ENCODE data around the gene NAA40.

The NAA40 gene

DNA sequence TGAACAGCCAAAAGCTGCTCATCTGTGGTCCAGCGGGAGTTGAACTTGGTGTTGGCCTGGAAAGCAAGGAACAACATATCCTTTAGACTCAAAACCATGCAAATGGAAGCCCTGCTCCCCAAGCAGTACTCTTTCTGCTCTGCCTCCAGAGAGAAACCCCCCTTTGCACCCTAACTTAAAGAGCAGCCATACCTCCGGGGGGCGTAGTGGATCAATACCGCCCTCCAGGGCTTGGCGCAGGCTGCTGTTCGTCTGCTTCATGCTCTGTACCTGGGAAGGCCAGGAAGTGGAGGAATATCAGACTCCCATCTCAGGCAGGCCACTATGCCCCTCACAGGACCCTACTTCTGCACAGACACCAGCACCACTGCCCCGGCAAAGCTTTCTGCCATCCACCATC, 26.1 kb upstream of the NAA40 start:
- DNase-seq (ENCODE audit: low read depth in 1 of 2, low spot score in 1 of 2), result no peak

DNA sequence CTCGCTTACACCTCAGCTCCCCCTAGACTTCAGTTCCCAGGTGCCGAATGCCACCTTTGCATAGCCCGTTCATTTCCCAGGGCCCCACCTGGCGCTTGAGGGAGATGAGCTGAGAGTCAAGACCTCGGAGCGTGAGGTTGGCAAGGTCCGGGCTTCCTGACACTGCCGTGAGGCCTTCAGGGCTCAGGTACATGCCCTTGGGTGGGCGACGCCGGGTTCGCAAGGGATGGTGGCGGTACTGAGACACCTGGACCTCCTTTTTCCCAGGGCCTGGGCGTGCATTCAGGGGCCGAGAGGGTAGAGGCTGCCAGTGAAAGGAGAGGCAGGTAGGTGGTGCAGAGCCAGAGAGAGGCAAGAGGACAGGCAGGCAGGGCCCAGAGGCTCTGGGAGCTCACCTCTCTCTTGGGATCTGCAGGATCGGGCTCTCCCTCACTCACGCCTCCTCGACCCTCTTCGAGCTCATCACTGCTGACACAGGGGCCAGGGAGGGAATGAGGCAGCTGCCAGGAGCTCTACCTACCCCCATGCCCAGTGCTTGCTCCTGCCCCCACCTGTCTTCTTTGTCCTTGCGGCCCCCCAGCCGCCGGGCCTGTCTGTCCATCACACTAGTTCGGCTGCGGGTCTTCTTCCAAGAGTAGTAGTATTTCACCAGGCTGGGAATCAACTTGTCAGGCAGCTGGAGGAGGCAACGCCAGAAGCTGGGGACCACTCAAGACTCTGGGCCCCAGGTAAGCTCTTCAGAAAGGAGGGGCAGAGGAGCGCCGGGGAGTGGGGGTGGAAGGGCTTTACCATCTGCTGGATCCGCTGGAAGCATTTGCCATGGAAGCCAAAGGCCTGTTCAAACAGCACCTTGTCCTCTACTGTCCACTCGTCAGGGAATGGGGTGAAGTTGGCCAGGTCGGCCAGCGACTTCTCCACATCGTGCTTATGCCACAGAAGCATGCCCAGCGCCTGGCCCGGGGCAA, 24.7 kb upstream of the NAA40 start:
- no peak for DNase-seq (ENCODE audit: low read depth in 1 of 2, low spot score in 1 of 2)

DNA sequence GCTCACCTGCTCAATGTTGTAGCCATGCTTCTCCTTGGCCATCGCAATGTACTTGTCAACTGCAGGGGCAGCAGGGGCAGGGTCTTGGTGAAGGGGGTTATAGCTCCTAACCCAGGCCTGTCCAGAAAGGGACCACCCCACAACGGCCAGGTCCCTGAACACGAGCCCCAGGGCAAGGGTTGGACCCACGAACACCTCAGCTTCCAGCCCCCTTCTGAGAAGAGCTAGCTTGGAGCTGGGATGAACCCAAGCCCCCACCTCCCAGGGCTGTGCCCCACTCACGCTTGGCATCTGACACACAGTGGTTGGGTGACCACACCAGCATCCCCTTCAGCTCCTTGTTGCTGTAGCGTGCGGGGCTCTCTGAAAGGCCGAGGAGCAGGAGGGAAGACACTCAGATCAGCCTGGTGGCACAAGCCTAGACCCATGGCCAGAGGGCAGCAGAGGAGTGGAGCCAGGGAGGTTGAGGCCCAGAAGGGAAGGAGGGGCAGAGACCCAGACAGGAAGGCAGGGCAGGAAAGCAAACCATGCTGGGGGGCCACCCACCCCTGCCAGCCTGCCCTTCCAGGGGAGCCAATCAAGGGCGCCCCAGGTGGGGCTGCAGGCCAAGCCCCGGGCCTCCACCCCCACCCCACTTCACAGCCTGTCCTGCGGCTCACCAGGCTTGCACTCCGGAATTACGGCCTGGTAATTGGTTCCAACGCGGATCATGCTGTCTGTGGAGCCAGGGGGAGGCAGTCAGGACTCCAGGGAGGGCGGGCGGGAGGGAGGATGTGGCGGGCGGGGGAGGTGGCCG, 23.7 kb upstream of the NAA40 start:
- DNase-seq (ENCODE audit: low read depth in 1 of 2, low spot score in 1 of 2), result no peak

DNA sequence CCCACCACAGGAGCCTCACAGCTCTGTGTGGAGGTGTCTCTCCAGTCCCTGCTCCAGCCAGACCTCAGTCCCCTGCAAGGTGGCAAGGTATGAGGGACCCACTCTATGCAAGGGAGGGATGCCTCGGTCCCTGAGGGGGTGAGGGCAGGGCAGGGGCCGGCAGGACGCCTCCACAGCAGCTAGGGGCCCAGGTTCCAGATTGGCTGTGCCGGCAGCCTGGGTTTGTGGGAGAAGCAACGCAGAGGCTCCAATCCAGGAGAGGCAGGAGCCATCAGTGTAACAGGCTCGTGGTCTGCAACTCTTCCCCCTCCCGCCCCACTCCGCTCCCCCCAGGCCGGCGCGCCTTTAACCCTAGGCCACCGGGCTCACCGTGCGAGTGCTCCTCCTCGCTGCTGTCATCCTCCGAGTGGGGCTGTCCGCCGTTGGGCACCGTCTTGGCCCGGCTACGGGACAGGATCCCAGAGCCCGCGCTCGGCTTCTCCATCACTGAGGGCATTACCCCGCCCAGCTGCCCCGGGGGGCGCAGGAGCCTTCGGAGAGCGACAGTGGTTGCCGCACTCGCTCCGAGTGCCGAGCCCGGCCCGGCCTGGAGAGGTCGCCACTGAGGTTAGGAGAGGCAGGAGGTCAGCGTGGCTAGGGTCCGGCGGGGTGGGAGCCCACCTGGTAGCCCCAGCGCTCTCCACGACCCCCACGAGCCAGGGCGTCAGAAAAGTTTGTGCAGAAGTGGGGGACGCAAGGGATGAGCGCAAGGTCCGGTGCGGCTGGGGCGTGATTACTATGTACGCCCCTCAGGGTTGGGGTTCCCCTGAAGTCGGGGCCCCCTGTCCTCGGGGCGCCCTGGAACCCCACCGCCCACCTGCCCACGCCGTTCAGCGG, 22.6 kb upstream of the NAA40 start:
- no peak for DNase-seq (ENCODE audit: low read depth in 1 of 2, low spot score in 1 of 2)

DNA sequence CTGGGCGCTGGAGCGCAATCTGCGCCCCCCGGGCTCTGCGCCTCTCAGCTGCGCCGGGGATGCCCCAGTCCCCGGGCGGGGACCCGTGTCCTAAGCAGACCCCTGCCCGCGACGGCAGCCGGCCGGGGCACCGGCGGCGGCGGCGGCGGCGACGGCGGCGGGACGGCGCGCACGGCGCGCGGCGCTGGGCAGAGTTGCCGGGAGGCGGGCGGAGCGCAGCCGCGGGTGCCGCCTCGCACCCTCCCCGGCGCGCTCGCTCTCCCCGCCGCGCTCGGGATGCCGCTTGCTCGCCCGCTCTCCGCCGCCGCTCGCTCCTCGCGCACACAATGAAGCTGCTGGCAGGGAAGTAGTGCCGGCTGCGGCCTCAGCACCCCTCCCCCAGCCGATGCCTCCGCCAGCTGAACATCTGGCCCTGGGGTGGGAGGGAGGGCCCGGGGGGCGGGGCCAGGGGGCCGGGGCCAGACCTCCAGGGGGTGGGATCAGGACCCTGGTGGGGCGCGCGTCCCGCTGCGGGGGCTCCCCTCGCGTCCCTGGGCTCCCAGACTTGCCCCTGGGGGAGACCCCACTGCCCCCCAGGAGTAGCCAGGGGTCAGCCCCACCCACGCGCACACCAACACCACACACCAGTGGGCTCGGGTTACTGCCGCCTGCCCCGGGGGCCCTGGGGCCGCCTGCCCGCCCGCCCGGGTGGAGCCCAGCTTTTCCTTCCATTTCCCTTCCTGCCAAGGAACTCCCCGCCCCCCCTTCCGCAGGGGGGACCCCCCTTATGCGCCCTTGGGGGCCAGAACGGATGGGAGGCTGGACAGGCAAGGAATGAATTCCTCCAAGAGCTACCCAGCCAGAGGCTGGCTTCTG, 21.7 kb upstream of the NAA40 start, which contains the start of gene RCOR2:
Gene RCOR2, minus strand, starts transcription at position 328 of the 855 bp plus-strand sequence. CDS start 708 bp downstream, outside the sequence.
- peak in 1 of 2 donors; percentile 37 for DNase-seq (ENCODE audit: low read depth in 1 of 2, low spot score in 1 of 2)

DNA sequence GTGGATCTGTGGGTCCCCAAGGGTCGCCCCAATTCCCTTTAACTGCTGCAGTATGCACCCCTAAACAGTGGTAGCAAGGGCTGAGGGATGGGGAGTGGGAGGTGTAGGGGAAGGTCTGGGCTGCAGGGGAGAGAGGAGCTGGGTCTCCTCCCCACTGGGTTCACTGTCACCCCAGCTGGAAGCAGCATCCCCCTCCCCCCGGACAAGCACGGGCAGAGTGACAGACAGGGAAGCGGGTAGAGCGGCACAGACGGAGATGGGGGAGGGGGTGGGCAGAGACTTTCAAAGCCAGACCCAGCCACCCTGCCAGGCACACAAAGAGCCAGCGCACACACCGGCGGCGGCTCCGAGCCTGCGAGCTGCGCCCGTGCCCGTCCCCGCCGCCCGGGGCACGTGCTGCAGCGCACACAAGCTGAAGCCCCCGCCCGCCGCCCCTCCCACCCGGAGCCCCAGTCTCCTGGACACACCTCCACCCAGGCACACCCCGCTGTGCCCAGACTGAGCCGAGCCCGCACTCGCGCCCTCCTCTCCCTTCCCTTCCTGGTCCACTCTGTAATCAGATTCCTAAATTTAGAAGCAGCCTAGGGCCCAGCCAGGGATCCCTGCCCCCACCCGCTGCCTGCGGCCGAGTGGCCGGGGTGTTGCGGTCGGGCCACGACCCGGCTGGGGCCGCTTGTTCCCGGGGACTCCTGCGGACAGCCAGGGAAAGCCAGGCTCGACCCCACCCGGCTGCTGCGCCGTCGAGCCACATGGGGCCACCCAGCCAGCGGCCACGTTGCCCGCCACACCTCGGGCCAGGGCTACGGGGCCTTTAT, 20.9 kb upstream of the NAA40 start:
- DNase-seq (ENCODE audit: low read depth in 1 of 2, low spot score in 1 of 2), result no peak

DNA sequence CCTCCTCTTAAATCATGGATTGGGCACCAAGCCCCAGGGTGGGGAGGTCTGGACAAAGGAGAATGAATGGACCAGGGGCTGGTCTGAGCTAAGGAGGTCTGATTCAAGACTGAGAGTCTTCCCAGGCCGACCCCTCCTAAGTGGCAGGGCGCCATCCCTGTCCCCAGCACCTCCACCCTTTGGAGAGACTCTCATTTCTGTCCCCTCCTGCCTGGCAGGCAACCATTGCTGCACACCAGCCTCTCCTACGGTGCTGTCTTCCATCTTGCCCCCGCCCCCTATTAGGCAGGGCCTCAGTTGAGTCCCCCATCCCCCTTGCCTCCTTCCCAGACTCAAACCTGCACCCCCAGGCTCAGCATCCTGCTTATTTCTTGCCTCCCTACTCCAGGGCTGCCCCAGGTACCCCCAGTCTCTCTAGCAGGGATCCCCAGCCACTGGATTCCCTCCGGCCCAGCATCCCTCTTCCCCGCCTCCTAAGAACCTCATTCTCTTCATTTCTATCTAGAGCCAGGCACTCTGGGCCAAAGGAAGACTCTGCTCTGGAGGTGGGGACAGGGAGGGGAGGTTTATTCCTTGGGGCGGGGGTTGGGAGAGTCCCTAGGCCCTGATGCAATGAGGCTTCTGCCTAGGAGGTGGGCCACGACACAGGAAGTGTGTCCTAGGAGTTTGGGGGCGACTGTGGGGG, 20.2 kb upstream of the NAA40 start:
- no peak for DNase-seq (ENCODE audit: low read depth in 1 of 2, low spot score in 1 of 2)

DNA sequence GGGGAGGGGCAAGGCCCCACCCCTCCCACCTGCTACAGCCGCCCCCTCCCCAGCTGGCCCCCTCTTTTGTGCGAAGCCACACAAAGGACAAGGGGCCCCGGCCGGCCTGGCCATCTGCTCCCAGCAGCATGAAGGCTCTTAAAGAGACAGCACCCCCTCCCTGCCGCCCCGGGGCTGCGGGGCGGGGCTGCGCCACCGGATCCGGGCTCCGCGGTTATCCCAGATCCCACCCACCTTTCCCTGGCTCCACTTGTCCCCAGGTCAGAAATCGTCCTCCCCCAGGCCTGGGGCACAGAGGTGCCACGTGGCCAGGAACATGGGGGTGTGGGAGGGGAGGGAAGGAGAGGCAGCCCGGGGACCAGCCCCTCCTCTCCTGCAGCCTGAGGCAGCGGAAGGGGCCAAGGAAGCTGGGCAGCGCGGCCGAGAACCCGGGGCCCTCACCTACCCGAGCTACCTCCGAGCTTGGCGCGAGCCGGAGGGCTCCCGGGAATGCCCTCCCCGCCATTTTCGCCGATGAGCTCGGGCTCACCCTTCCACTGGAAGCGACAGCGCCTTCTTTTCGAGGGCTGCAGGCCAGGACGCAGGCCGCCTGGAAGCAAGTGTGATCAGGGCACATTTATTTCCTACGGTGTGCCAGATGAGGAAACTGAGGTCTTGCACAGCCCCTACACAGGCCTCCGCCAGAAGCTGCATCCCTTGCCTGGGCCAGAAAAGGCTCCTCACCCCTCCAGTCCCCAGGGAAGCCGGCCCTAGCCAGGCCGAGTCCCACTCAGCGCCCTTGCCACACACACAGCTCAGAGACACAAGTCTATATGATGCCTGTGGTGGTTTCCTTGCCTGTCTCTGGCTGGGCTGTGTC, 19.3 kb upstream of the NAA40 start:
- DNase-seq (ENCODE audit: low read depth in 1 of 2, low spot score in 1 of 2), result no peak

DNA sequence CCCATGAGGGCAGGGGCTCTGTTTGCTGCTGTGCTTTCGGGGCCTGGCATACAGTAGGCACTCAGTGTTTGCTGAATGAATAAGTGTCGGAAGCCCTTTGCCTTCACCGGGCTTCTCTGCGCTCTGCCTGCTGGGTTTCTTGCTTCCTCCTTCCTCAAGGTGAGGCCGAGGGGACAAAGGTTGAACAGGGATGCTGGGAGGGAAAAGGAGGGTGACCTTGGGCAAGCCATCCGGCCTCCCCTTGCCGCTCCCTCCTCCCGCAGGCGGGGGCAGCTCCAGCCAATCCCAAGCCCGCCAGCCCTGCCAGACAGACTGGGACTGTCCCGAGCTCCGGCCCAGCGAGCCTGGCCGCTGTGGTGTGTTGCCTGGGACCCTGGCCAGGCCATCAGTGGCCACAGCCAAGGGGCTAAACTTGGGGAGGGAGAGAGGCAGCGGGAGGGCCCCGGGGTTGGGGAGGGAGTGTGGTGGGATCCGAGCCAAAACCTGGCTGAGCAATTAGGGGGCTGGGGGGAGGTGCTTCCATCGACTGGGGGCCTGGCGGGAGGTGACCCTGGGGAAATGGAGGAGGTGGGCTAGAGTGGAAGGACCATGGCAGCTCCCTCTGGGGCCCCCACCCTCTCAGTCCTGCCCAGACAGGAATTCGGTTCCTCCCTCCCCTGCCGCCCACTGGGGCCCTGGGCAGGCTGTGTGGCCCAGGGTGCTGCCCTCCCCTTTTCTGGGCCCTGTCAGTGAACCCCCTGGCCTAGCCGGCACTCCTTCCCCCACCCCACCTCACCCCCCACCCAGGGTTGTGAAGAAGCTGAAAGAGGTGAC, 18.5 kb upstream of the NAA40 start:
- DNase-seq (ENCODE audit: low read depth in 1 of 2, low spot score in 1 of 2), result no peak

DNA sequence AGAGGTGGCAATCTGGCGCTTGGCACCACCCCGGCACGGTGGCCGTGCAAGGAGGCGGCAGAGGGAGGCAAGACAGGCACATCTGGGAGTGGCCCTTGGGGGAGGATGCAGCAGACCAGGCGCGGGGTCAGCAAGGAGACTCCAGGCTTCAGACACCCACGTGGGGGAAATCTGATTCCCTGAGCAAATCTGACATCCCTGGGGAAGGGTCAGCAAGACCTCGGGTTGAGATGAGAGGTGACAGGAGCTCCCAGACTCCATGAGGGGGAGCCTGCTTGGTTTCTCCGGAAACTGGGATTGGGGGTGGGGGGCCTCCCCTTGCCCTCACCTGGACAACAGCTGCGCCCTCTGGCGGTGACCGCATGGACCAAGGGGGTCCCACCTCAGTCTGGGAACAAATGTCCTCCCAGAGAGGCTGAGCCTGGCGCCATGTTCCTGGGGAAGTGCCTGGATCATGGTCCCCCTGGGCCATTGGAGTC, 17.8 kb upstream of the NAA40 start:
- DNase-seq (ENCODE audit: low read depth in 1 of 2, low spot score in 1 of 2), result no peak

DNA sequence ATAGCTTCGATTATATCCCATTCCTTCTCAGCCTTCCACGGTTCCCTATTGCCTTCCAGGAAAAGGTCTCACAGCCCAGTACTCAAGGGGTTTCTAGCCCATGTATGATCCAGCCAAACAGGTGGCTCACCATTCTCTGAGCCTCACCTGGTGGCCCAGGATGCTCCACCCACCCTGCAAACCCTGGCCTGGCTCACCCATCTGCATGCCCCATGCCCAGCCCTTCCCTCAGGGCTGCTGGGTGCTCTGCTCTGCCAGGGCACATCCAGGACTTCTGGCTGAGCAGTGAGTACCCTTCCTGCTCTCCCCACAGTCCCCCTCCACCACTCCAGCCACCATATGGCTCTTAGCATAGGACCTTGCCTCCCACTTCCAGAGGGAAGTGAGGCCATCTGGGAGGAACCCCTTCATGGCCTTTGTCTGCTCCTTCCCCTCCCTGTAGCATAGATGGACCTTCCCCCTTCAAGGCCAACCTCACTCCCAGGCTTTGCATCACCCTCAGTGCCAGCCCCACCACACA, 16.1 kb upstream of the NAA40 start:
- DNase-seq (ENCODE audit: low read depth in 1 of 2, low spot score in 1 of 2), result no peak

DNA sequence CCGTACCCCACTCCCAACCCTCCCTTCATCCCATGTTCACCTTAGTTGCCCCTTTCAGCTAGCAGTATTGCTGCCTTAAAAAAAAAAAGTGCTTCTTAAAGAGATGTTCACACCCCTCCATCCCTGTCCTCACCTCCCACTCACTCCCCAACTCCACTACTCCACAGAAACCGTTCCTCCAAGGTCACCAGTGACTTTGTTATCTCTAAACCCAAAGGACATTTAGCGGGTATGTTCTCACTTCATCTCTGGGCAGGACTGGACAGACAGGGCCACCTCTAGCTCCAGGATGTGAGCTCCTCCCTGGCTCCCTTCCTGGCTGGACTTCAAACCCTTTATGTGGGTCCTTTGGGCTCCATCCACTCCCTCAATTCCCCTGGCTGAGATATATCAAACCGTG, 15.5 kb upstream of the NAA40 start:
- DNase-seq (ENCODE audit: low read depth in 1 of 2, low spot score in 1 of 2), result no peak

DNA sequence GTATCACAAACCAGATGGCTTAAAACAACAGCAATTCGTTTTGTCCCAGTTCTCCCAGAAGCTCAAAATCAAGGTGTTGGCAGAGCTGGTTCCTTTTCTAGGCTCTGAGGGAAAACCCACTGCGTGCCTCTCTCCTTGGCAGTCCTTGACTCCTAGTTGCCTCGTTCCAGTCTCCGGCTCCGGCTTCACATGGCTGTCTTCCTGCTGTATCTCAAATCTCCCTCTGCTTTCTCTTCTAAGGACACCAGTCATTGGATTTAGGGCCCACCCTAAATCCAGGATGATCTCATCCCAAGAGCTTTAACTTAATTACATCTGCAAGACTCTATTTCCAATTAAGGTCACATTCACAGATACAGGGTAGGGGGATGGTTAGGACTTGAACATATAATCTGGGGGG, 9.2 kb upstream of the NAA40 start:
- no peak for DNase-seq (ENCODE audit: low read depth in 1 of 2, low spot score in 1 of 2)

DNA sequence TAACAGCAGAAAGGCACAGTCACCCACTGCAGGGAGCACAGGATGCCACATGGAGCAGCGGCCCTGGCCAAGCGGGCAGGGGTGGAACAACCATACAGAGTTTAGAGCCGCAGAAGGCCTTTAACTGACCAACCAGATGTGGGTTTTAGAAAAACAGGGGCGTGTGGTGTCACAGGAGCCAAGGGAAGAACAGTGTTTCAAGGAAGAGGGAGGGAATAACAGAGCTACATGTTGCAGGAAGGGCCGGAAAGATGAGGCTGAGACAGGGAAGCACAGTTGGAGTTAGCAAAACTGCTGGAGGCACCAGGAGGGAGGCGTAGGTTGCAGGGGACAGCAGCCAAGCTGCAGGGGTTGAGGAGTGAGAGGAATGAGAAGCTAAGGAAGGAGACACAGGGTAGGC, 7.8 kb upstream of the NAA40 start:
- no peak for DNase-seq (ENCODE audit: low read depth in 1 of 2, low spot score in 1 of 2)

DNA sequence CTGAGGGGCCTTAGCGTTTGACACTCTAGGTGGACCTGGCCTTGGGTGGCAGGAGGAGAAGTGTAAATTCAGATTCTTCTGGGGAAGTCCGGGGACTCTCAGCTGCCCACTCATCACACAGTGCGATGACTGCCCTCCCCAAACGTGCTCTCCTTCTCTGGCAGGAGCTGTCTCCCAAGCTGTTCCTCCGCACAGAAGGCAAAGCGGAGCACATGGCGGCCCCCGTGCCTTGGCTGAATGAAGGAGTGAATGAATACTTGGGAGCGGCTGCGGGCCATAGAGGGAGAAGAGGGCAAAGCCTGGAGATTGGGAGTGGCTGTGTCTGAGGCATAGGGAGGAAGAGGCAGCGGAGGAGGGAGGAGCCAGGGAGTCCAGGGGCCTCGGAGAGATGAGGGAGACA, 6.9 kb upstream of the NAA40 start:
- DNase-seq (ENCODE audit: low read depth in 1 of 2, low spot score in 1 of 2), result no peak

DNA sequence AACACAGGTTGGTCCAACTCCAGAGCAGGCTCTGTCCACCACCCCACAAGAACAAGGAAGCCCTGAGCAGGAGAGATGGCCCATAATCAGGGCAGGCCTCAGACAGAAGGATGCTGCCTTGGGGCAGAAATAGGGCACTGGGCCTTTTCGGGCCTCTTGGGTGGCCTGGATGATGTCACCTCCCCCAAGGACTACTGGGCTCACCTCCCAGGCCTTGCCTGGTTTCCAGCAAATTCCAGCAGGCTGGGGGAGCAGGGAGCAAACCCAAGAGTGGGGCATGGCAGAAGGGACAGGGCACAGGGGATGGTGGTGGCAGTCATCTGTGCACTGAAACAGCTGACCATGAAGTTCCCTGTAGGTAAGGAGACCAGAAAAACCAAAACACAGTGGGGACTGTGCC, 5.3 kb upstream of the NAA40 start:
- DNase-seq (ENCODE audit: low read depth in 1 of 2, low spot score in 1 of 2), result no peak
